NCI-H510A (cell line): ENCODE data around the gene GPC1.

ENCODE experiments used
- DNase-seq: peaks from one replicate; lab custom pipeline; 2025; lab: John Stamatoyannopoulos, UW

The GPC1 gene

GRCh38 chr2:240430595-240430994, 4.9 kb upstream of the GPC1 start:
- DNase-seq: no peak

GRCh38 chr2:240431271-240431660, 4.2 kb upstream of the GPC1 start:
- no peak for DNase-seq

- no peak for DNase-seq
Observed at GRCh38 chr2:240431661-240432424, 3.6 kb upstream of the GPC1 start.

- no peak for DNase-seq
Observed at GRCh38 chr2:240432430-240432819, 3.0 kb upstream of the GPC1 start.

DNA sequence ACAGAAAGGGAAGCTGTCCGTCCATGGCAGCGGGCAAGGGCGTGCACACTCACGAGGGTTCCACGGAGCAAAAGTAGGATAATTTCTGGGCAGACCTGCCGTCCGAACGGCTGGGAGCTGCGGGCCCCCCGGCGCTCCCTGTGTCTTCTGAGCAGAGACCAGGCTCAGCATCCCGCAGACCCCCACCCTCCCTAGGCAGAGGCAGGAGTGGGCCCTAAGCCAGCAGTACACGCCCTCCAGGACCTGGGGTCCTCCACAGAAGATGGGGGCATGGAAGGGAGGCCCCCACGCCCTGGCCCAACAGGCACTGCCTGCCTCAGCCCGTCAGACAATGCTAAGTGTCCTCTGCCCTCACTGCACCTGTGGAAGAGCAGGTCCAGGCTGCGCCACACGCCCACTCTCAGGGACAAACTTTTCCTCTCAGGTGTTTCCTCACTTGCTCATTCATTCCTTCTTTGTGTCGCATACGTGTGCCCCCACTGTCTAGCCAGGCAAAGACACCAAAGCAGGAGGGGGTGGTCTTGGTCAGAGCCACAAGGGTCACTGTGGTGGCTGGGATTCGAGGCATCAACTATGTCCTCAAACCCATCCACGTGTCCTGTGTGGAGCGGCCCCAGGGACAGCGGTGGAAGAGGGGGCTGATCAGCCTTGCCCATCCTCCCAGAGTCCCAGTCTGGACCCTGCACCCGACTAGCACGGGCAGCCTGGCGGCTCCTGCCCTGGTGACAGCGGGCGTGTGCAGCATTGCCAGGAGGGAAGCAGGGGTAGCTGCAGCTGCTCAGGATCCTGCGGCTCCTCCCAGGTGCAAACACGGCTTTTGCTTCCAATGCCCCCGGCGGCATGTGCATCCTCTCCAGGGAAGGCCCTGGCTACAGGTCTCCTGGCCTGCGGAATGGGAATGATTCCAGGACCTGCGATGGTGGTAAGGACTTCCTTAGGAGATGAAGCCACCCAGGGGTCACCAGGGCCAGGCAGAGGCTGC, 2.4 kb upstream of the GPC1 start:
- no peak for DNase-seq

DNA sequence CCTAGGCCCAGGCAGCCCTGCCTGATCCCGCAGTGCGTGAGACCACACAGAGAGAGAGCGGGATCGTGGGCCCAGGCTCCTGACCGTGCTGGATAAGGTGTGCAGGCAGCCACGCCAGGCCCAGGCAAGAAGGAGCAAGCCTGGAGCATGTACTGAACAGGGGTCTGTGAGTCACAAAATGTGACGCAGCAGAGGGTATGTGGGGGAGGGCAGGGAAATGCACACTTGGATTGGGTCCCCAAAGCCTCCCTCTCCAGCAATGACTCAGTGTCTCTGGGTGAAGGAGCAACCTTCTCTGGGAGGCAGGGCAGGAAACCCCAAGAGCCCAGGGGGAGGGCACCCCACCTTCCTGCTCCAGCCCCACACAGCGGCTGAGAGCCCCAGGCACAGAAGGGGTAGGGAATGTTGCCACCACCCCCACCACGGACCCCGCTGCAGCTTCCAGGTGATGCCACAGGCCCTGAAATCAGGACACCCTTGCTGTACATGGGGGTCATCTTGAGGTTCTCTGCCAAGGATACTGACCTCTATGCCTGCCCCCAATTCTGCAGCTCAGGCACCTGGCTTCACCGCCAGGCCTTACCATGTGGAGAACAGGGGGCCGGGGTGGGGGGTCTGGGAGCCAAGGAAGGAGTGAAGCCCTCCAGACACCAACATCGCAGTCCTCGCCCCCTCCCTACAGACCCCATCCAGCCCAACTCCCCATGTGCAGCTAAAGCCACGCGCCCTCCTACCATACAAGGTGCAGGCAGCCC, 1.3 kb upstream of the GPC1 start:
- DNase-seq: no peak

- DNase-seq: peak; percentile 88
Observed at GRCh38 chr2:240434728-240435456, 571 bp upstream of the GPC1 start.

GRCh38 chr2:240435948-240436682, 652 bp downstream of the GPC1 start:
- no peak for DNase-seq

DNA sequence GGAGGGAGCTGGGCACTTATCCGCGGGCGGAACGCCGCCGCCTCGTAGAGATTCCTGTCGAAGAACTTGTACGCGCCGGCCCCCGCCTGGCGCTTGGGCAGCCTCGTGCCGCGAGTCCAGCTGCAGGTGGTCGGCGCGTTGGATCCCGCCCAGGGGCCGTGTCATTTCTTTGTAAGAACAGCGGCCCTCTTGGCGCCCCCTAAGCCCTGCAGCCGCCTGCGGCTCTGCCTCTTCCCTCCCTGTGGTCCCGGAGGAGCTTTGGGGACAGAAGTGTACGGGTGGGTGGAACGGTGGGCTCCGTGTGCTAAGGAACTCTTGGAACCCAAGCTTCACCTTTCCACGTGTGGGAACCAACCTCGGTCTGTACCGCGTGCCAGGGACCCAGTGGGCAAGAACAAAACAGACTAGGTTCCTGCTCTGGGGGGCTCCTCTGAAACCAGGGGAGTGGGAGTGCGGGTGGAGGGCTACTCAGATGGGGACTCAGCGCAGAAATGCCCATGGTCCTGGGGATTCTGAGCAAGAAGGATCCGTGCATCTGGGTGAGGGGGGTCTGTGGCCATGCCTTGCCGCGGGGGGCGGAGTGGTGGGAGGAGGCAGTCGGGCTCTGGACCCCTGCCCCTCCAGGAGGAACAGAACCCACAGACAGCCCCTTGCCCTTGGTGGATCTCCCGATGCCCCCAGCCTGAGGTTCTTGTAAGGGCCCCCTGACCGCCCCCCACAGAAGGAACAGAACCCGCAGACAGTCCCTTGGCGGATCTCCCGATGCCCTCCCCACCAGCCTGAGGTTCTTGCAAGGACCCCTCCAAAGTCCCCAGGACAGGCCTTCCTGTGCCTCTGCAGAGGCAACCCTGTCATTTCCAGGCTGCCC, 1.5 kb downstream of the GPC1 start:
- DNase-seq: no peak

DNA sequence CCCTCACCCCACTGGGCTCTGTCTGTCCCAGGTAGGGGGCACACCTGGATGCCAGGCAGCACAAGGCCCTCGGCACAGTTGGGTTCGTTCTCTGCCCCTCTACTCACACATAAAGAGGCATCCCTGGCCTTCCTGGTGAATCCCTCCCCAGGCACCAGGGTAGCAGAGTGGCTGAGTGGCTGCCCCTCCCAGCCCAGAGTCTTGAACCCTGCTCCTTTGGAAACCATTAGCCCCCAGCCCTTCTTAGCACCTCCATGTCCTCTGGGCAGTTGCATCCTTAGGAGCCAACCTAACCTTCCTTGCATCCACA, 2.0 kb downstream of the GPC1 start:
- DNase-seq: no peak

GRCh38 chr2:240437861-240438809, 2.7 kb downstream of the GPC1 start:
- no peak for DNase-seq

DNA sequence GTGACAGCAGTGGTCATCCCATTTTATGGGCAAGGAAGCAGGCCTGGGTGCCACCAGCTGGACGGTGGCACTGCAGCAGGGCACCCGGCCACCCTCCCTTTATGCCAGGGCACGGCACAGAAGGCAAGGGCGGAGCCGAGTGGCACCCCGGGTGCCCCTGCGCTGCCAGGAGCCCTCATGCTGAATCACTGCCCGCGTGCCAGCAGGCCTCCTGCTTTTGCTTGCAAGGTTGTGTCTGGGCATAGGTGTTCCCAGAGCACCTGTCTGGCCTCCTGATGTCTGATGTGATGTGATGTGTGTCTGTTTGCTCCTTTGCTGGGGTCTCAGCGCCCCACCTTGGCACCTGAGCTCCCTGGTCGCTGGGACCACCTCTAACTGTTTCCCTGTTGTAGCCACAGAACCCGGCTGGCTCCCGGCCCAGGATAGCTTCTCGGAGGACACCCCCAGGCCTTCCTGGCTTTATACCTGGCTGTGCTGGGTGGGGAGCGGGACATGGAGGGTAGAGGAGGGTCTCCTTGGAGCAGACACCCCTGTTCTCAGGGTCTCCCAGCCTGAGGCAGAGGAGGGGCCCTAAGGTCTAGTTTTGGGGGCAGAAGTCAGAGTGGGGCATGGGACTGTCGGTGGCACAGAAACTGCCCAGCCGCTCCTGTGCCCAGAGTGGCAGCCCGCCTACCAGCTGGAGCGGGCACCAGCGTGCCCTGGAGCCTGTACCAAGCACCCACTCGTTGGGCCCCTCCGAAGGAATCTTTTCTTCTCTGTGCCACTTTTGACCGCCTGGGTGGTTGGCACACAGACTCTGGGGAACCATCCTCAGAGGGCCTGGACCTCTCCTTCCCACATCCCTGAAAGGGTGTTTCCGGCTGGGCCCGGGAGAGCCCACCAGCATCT, 3.6 kb downstream of the GPC1 start:
- no peak for DNase-seq

GRCh38 chr2:240439698-240440151, 4.3 kb downstream of the GPC1 start:
- DNase-seq: no peak

GRCh38 chr2:240440251-240440650, 4.8 kb downstream of the GPC1 start:
- DNase-seq: no peak

- no peak for DNase-seq
Observed at GRCh38 chr2:240440704-240441320, 5.3 kb downstream of the GPC1 start.

GRCh38 chr2:240441326-240441992, 6.0 kb downstream of the GPC1 start:
- DNase-seq: no peak

DNA sequence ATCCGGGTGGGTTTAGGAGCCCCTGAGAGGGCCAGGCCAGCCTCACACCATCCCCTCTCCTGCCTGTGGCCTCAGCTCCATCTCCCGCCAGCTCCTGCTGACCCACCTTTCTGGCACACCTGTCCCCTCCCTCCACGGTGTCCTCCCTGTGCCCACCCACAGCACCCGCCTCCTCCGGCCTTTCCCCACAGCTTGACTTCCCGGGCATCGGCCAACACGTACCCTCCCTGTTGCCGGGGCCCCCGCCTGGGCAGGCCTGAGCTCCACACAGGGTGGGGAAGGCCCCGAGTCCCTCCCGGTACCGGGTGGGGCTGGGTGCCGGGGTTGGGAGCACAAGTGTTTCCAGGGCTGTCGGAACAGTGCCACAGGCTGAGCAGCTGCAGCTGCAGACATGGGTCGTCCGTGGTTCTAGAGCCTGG, 6.5 kb downstream of the GPC1 start:
- DNase-seq: no peak
